Coronary artery (tissue), 2 donors: ENCODE results near the gene TPR.

Source experiments
- DNase-seq: peaks from one replicate; pipeline ENCODE4 v3.0.0-alpha.2; 2017; ENCODE audit warnings: low spot score
- H3K27ac ChIP-seq, 2 donors: fragments of 200-600 bp; sonication (generic); one replicate each; pipeline ENCODE4 v1.5.1; 2016 to 2019
- H3K4me3 ChIP-seq: fragments of 200-600 bp; sonication (generic); 2 replicates; pipeline ENCODE4 v1.5.1; 2016; ENCODE audit warnings: mild to moderate bottlenecking, moderate library complexity
- TF ChIP-seq, protein P1 (sequence below): fragments of 200-600 bp; sonication (generic); IDR thresholded peaks from one replicate; pipeline ENCODE4 v1.5.1; 2019; ENCODE audit warnings: antibody characterized with exemption

The TPR gene

DNA sequence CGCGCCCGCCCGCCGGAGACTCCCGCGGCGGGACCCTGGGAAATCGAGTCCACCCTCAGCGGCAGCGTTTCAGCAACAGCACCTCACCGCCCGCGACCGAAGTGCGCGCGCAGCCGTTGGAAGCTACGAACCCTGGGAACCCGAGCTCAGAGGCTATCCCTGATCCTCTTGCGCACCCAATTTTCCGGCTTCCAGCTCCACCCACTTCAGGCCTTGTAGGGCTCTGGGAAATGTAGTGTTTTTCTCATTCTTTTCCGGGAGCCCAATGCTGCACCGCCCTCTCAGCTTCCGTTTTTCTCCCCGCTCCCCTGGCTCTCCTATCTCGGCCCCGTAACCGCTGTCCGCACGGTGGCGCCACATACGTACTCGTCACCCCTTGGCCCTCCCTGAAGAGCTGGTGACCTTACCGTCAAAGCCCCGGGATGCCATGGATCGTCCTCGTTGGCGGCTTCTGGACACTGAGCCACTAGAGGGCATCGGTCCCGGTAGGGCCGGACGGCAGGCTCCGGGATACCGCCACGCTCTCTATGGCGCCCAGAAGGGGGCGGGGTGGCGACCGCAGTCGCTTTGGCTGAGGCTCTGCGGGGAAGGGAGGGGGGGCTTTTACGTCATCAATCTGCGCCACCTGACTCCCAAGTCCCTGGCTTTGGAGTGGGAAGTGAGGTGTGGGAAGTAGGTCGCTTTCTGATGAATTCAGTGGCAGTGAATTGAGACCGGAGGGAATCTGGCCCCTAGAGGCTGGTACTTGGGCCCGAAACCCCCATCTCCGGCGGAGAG is at the start of gene TPR, which contains the start of gene ODR4:
TSS of gene TPR (minus strand) at position 102 of the 777 bp plus-strand sequence. CDS start 225 bp downstream, outside the sequence.
TSS of gene ODR4 (plus strand) at position 687 of the 777 bp plus-strand sequence. CDS start 3,948 bp downstream, outside the sequence.
- peak within 1 kb of the TSS; percentile 89 for H3K4me3 ChIP-seq
- peak; percentile 98 for DNase-seq
- TF ChIP-seq, protein P1, sequence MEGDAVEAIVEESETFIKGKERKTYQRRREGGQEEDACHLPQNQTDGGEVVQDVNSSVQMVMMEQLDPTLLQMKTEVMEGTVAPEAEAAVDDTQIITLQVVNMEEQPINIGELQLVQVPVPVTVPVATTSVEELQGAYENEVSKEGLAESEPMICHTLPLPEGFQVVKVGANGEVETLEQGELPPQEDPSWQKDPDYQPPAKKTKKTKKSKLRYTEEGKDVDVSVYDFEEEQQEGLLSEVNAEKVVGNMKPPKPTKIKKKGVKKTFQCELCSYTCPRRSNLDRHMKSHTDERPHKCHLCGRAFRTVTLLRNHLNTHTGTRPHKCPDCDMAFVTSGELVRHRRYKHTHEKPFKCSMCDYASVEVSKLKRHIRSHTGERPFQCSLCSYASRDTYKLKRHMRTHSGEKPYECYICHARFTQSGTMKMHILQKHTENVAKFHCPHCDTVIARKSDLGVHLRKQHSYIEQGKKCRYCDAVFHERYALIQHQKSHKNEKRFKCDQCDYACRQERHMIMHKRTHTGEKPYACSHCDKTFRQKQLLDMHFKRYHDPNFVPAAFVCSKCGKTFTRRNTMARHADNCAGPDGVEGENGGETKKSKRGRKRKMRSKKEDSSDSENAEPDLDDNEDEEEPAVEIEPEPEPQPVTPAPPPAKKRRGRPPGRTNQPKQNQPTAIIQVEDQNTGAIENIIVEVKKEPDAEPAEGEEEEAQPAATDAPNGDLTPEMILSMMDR: peak; percentile 85
- peak within 1 kb of the TSS; percentile 91 to 93 for H3K27ac ChIP-seq

DNA sequence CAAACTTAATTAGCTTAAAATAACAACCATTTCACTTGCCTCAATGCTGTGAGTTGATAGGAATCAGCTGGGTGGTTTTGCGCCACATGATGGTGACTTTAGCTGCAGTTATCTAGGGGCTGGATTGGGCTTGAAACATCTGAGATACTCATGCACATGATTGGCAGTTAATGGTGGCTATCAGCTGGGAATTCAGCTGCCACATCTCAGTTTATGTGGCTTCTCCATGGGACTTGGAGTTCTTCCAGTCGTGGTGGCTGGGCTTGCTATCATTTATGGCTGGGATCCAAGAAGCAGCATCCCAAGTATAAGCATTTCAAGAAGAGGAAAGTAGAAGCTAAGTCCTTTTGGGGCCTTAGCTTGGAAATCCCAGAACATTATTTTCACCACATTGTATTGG is 49.5 kb upstream of the TPR start:
- Histone ChIP-seq H3K27ac (no peak overlapping the region), H3K4me3 (no peak overlapping the region)
- TF ChIP-seq, protein P1: no peak
- DNase-seq: no peak

DNA sequence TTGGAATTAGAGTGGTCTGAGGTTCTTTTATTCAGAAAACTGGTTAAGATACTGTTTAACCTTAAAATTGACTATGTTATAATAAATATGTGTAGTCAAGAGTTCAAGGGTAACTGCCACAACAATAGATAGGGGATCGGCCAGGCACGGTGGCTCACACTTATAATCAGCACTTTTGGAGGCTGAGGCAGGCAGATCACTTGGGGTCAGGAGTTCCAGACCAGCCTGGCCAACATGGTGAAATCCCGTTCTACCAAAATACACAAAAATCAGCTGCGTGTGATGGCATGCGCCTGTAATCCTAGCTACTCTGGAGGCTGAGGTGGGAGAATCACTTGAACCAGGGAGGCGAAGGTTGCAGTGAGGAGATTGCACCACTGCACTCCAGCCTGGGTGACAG is 46.4 kb upstream of the TPR start:
- H3K4me3 ChIP-seq: no peak overlapping the region
- TF ChIP-seq, protein P1: no peak
- no peak overlapping the region for H3K27ac ChIP-seq
- DNase-seq: no peak

DNA sequence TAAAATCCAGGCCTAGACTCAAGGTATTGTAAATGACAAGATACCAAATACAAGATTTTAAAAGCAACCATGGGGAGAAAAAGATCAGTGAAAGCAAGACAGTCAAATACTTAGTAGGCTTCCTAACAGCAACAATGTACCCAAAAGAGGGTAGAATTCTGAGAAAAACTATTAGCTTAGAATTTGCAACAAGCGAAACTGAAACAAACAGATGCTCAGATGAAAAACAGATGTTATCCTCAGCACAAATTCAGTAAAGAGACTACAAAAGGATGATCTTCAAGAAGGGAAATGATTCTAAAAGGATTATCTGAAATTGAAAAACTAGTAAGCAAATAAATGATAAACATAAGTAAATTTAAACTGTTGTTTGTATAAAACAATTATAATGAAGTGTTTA is 45.9 kb upstream of the TPR start:
- Histone ChIP-seq H3K27ac (no peak overlapping the region), H3K4me3 (no peak overlapping the region)
- no peak for DNase-seq
- TF ChIP-seq, protein P1: no peak

DNA sequence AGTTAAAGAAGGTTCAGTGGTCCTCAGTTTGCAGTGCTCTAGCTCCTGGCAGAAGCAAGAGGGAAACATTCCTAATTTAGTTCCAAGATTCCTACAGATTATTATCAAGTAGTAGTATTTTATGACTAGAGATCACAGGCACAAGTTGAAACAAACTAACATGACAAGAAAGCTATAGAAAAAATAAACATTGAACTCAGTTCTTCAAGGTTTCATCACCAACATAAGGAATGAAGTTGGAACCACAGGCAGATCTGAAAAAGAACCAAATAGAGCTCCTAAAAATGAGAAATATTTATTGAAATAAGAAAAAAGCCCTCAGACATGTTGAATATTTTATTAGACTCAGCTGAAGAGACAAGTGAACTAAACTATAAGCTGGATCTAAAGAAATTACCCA is 45.3 kb upstream of the TPR start:
- TF ChIP-seq, protein P1: no peak
- DNase-seq: no peak
- H3K4me3 ChIP-seq: no peak overlapping the region
- no peak overlapping the region for H3K27ac ChIP-seq

DNA sequence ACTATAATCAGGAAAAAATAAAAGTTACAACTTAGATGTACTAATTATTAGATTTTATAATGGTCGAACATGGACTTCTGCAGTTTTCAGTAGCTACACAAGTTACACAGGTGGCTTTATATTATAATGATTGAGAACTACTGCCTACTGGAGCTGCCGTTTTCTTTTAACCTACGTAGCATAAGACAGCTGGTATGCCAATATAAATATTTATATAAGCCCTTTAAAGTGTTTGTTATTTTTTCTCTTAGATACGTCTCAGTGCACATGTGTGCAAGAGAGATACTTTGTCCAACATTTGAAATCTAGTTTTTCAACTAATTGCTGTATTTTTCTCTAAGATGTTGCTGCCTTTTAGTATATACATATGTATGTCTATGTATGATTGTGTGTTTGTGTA is 43.5 kb upstream of the TPR start:
- Histone ChIP-seq H3K27ac (no peak overlapping the region), H3K4me3 (no peak overlapping the region)
- TF ChIP-seq, protein P1: no peak
- no peak for DNase-seq

DNA sequence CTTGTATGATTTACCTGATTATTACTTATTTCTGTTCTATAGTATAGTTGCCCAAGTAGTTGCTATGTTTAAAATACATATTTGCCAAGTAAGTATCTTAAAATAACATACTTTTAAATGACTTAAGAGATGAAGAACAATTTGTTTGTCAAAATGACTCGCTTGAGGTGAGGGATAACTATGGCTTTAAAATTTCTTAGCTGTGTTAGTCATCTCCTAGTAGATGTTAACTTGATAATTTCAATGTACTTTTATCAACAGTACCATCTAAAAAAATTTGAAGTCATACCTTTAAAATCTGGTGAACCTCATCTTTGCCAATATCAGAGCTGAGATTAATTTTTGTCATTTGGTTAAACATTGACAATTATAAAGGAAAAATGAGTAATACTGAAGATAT is 38.3 kb upstream of the TPR start:
- H3K27ac ChIP-seq: no peak overlapping the region
- TF ChIP-seq, protein P1: no peak
- H3K4me3 ChIP-seq: no peak overlapping the region
- no peak for DNase-seq
